ENCODE measurements around the gene HOXA13. TPM values are rescaled to one million over a fixed set of nuclear protein-coding genes. Genes with fewer than 3 reads are reported as not detected.

Gene HOXA13
- total RNA-seq, 2 donors from 2014 or later: 0.14 TPM; not detected in 1

DNA sequence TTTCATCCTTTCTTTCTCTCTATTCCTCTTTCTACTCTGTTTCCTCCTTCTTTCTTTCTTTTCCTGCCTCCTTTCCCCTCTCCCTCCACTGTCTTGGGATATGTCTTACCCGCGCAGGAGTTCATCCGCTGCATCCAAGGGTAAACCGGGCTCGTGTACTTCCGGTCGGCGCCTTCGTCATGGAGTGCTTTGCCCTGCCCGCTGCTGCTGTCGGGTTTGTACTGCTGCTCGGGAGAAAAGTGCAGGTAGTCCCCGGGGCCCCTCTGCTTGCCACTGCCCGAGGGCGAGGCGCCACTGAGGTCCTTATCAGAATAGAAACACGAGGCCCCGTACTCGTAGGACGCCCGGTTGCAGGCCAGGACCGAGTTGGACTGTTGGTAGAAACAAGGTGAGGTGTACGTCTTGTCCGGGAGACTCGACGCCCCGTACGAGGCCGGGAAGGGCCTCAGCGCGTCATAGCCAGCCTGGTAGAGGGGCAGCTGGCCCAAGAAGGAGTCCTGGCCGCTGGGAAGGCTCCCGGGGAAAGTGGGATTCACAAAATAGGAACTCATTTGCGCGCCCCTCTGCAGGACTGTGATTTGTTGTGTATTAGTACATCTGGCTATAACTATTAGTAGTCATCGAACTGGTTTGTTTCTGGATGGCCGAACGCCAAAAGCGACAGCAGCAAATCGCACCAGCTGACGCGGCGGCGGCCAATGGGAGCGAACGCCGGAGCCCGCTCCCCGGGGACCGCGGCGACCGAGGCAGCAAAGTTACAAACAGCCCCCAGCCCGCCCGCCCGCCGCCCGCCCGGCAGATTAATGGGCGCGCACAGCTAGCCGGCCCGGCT lies 52.5 kb downstream of the HOXA13 start, which contains the start of gene HOXA6:
Gene HOXA6 (minus strand): TSS at position 576 of the 832 bp plus-strand sequence. CDS start 25 bp downstream, at position 551.
- DNase-seq (ENCODE audit: low spot score): no peak
- intact Hi-C loops (cut with DNase I): no loop called here

DNA sequence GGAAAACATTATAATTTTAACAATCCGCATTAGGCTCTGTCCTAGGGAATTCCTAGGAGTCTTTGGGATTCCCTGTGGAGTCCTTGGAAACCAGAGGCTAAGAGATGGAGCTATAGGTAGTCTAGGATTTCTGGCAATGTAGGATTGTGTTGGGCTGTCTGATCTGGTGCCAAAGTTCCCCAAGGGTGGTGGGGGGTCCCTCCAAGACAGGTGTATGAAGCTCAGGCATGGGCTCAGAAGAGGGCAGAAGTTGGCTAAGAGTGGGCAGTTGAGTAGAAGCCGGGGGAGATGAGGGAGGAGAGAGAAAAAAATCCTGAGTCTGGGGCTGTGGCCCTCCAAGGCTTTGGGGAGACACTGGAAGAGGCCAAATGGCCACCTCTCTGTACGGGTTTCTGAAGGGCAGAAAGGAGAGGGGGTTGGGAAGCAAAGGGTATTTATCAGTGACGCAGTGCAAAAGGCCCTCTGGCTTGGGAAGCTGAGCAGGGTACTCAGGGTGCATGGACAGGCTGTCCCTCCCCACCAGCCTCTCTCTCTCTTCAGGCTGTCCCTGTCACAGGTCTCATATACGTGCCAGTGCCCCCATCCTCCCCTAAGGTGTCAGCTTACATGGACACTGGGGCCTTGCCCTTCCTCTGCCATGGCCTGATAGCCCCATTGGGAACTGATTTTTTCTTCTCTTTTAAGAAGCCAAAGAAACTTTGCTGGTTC lies 53.2 kb downstream of the HOXA13 start:
- intact Hi-C loops (cut with DNase I): no loop called here

DNA sequence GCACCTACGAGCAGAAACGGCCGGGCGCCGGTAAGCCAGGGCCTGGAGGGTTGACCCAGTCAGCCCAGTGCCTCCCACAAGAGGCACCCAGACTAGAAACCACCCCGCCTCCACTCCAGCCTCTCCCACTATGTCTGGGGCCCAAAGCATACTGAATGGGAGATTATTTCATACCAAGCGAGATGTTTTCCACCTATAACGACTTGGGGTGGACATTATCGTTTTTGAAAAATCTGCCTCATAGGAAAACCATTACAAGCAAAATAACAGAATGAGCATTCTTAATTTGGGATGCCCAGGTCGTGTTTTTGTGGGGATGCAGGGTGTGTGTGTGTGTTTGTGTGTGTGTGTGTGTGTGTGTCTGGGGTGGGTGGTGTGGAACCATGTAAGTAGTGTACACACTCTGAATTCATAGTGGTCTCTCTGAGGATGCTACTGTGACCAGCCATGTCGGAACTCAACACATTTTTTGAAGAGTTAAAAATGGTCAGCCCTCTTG lies 53.9 kb downstream of the HOXA13 start:
- intact Hi-C loops (cut with DNase I): no loop called here

More for the DNA sequence above, 53.2 kb downstream of the HOXA13 start:
- DNase-seq (ENCODE audit: low spot score): no peak

DNA sequence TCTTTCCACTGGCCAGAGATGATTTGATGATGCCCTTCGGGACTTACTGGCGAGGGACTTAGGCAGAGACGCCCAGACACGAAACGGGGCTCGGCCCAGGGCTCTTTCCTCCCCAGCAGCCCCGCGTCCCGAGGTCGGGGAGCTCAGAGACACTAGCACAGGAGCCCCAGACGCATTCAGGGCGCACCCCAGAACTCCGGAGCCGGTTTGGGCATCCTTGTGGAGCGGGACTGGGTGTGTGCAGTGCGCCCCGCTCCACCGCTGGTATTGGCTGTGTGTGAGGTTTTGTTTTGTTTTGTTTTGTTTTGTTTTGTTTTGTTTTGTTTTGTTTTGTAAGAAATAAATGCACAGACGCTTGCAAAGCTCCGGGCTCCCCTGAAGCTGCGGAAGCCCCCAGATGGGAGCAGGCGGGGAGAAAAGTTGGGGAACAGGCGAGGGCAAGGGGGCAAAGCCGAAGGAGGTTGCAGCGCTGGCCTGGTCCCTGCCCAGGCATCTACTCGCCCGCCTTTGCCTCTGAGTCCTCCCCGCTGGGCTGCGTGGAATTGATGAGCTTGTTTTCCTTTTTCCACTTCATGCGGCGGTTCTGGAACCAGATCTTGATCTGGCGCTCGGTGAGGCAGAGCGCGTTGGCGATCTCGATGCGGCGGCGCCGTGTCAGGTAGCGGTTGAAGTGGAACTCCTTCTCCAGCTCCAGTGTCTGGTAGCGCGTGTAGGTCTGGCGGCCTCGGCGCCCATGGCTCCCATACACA lies 54.6 kb downstream of the HOXA13 start:
- intact Hi-C loops (cut with DNase I): no loop called here
- DNase-seq (ENCODE audit: low spot score): no peak

More for the DNA sequence above, 53.9 kb downstream of the HOXA13 start:
- no peak for DNase-seq (ENCODE audit: low spot score)

DNA sequence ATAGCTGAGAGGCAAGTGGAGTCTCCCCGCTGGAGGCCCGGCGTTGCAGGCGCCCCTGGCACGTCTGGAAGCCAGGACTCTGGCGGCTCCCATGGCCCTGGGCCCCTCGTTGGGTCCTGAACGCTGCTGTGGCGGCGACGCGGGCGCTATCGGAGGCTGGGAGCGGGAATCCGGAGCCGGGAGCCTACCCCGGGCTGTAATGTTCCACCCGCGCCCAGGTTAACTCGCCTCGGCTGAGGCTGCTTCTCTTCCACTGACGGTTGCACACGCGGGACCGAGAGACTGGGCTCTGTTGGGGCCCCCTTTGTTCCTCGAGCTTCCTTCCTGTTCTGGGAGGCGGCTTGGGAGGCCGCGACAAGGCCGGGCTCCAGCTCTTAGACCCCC lies 55.1 kb downstream of the HOXA13 start:
- intact Hi-C loops (cut with DNase I): loop anchor here in 1 of 2 donors (1.0 kb wide), 1 partner anchor 460 kb away; no protein-coding TSS in a partner anchor
- DNase-seq (ENCODE audit: low spot score): no peak

Small RNA genes within 50 kb of the gene (microRNA-seq; reads per million reads assigned to microRNA genes)
- 2,220 to 2,723 reads per million in 2 donors for gene MIR196B (ENCODE audit: borderline microRNAs expressed in 2 of 2)

Other genes with a start within 250 kb of the HOXA13 start
- gene HOXA1, start 104.1 kb downstream of the HOXA13 start, total RNA-seq: under 1 TPM; 0.71 to 0.97 TPM
- gene HOXA2, start 97.4 kb downstream of the HOXA13 start, total RNA-seq: 1 to 10 TPM; 1.3 to 2.0 TPM
- gene HOXA4, start 69.3 kb downstream of the HOXA13 start, total RNA-seq: 1 to 10 TPM; 6.2 to 9.5 TPM
- 10 to 100 TPM; 11.3 to 17.6 TPM for gene HOXA5, start 56.4 kb downstream of the HOXA13 start, total RNA-seq
- 1 to 10 TPM; 8.6 to 9.1 TPM for gene HOXA6, start 52.3 kb downstream of the HOXA13 start, total RNA-seq
- gene HOXA3, start 47.5 kb downstream of the HOXA13 start, total RNA-seq: 1 to 10 TPM; 7.2 to 9.3 TPM
- 1 to 10 TPM; 6.2 to 6.7 TPM for gene HOXA7, start 43.4 kb downstream of the HOXA13 start, total RNA-seq
- gene HOXA9, start 34.6 kb downstream of the HOXA13 start, total RNA-seq: 1 to 10 TPM; 7.4 TPM
- 1 to 10 TPM; 8.9 to 9.2 TPM for gene HOXA10, start 25.8 kb downstream of the HOXA13 start, total RNA-seq
- 1 to 10 TPM in 1 of 2 donors, under 1 TPM in 1; 0.51 to 1.1 TPM for gene HOXA11, start 14.9 kb downstream of the HOXA13 start, total RNA-seq
- gene EVX1, start 42.7 kb upstream of the HOXA13 start, total RNA-seq: not detected

All from posterior vena cava (tissue), 2 donors.